Measurements from ENCODE around the gene FCSK.

DNA sequence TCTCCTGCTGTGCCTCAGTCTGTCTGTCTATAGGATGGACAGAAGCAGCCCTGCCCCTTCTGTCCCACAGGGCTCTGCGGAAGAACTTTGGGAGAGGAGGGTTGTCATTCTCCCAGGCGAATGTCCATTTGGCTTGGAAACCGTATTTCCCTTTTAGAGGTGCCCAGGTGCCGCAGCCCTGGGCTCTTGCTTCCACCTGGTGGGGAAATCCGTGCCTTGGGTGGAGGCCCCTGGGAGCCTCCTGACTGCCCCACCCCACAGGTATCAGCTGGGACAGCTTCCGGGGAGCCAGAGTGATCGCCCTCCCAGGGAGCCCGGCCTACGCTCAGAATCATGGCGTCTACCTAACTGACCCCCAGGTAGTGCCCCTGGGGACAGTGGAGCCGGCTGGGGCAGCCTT, 12.7 kb downstream of the FCSK start:
- TF ChIP-seq, protein P1, sequence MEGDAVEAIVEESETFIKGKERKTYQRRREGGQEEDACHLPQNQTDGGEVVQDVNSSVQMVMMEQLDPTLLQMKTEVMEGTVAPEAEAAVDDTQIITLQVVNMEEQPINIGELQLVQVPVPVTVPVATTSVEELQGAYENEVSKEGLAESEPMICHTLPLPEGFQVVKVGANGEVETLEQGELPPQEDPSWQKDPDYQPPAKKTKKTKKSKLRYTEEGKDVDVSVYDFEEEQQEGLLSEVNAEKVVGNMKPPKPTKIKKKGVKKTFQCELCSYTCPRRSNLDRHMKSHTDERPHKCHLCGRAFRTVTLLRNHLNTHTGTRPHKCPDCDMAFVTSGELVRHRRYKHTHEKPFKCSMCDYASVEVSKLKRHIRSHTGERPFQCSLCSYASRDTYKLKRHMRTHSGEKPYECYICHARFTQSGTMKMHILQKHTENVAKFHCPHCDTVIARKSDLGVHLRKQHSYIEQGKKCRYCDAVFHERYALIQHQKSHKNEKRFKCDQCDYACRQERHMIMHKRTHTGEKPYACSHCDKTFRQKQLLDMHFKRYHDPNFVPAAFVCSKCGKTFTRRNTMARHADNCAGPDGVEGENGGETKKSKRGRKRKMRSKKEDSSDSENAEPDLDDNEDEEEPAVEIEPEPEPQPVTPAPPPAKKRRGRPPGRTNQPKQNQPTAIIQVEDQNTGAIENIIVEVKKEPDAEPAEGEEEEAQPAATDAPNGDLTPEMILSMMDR (IDR thresholded peaks at IDR 0.05; ENCODE audit: insufficient read depth, low read length, poor library complexity, severe bottlenecking), result no peak
- TF ChIP-seq EZH2phosphoT487 (conservative IDR thresholded peaks at IDR 0.05; ENCODE audit: low read length), result no peak

Data from SU-DHL-6 (cell line).